Measurements from ENCODE around the gene MEIKIN. TPM values are rescaled to one million over a fixed set of nuclear protein-coding genes. Genes with fewer than 3 reads are reported as not detected.

The MEIKIN gene
- total and polyA plus RNA-seq, 2 donors (not counting 1 experiment from before 2014, with no cell fraction given), result not detected

- no peaks in the 10 kb centered on the region for H3K79me2 ChIP-seq (ENCODE audit: control insufficient read depth, insufficient read depth, low read length)
- no peaks in the 10 kb centered on the region for H3K27me3 ChIP-seq (ENCODE audit: control insufficient read depth, insufficient read depth, low read length)
- H3K27ac ChIP-seq (ENCODE audit: insufficient read depth, low read length), result no peak overlapping the region
- no peaks in the 10 kb centered on the region for H3K36me3 ChIP-seq (ENCODE audit: control insufficient read depth, insufficient read depth, low read length)
- H2AFZ ChIP-seq (ENCODE audit: low read length), result no peak overlapping the region
- no peak for DNase-seq (ENCODE audit: low read depth in 2 of 2)
- TF ChIP-seq CTCF (conservative IDR thresholded peaks at IDR 0.05 in 1 of 2, IDR thresholded peaks at IDR 0.05 in 1 of 2; ENCODE audit: low read depth in 1 of 2, low read length in 2 of 2), result no peak
- TF ChIP-seq EZH2 (IDR thresholded peaks at IDR 0.05; ENCODE audit: low read length, missing control alignments), result no peak
- H3K9ac ChIP-seq (ENCODE audit: insufficient read depth, low read length), result no peak overlapping the region
- H3K9me3 ChIP-seq (ENCODE audit: control insufficient read depth, insufficient read depth, low read depth, low read length), result no peaks in the 10 kb centered on the region
- H4K20me1 ChIP-seq (ENCODE audit: control insufficient read depth, extremely low read depth, insufficient read depth, low read length), result no peaks in the 10 kb centered on the region
- no peak overlapping the region for H3K4me2 ChIP-seq (ENCODE audit: extremely low read depth, insufficient read depth, low read length)
- no peak overlapping the region for H3K4me3 ChIP-seq (replicated peaks in 1 of 4; ENCODE audit: control extremely low read depth in 1 of 4, insufficient read depth in 1 of 4, low read depth in 3 of 4, low read length in 4 of 4)
- H3K4me1 ChIP-seq (ENCODE audit: control insufficient read depth, extremely low read depth, insufficient read depth, low read length), result no peaks in the 10 kb centered on the region
Observed at GRCh38 chr5:131959906-131960305, 14.4 kb upstream of the MEIKIN start.

GRCh38 chr5:131959136-131959535 lies 13.7 kb upstream of the MEIKIN start:
- Histone ChIP-seq H3K4me2 (ENCODE audit: extremely low read depth, insufficient read depth, low read length) (no peak overlapping the region), H3K79me2 (ENCODE audit: control insufficient read depth, insufficient read depth, low read length) (no peaks in the 10 kb centered on the region), H2AFZ (ENCODE audit: low read length) (no peak overlapping the region), H3K9ac (ENCODE audit: insufficient read depth, low read length) (no peak overlapping the region), H3K4me1 (ENCODE audit: control insufficient read depth, extremely low read depth, insufficient read depth, low read length) (no peaks in the 10 kb centered on the region), H3K9me3 (ENCODE audit: control insufficient read depth, insufficient read depth, low read depth, low read length) (no peaks in the 10 kb centered on the region), H3K36me3 (ENCODE audit: control insufficient read depth, insufficient read depth, low read length) (no peaks in the 10 kb centered on the region), H4K20me1 (ENCODE audit: control insufficient read depth, extremely low read depth, insufficient read depth, low read length) (no peaks in the 10 kb centered on the region), H3K27ac (ENCODE audit: insufficient read depth, low read length) (no peak overlapping the region), H3K4me3 (replicated peaks in 1 of 4; ENCODE audit: control extremely low read depth in 1 of 4, insufficient read depth in 1 of 4, low read depth in 3 of 4, low read length in 4 of 4) (no peak overlapping the region), H3K27me3 (ENCODE audit: control insufficient read depth, insufficient read depth, low read length) (no peaks in the 10 kb centered on the region)
- TF ChIP-seq CTCF (conservative IDR thresholded peaks at IDR 0.05 in 1 of 2, IDR thresholded peaks at IDR 0.05 in 1 of 2; ENCODE audit: low read depth in 1 of 2, low read length in 2 of 2), result no peak
- no peak for TF ChIP-seq EZH2 (IDR thresholded peaks at IDR 0.05; ENCODE audit: low read length, missing control alignments)
- DNase-seq (ENCODE audit: low read depth in 2 of 2), result no peak

GRCh38 chr5:131957721-131958441 lies 12.4 kb upstream of the MEIKIN start:
- TF ChIP-seq EZH2 (IDR thresholded peaks at IDR 0.05; ENCODE audit: low read length, missing control alignments), result no peak
- TF ChIP-seq CTCF (conservative IDR thresholded peaks at IDR 0.05 in 1 of 2, IDR thresholded peaks at IDR 0.05 in 1 of 2; ENCODE audit: low read depth in 1 of 2, low read length in 2 of 2), result no peak
- H3K27ac ChIP-seq (ENCODE audit: insufficient read depth, low read length), result no peak overlapping the region

More at GRCh38 chr5:131957721-131958441, 12.4 kb upstream of the MEIKIN start:
- no peak overlapping the region for H2AFZ ChIP-seq (ENCODE audit: low read length)
- no peaks in the 10 kb centered on the region for H3K79me2 ChIP-seq (ENCODE audit: control insufficient read depth, insufficient read depth, low read length)
- no peaks in the 10 kb centered on the region for H4K20me1 ChIP-seq (ENCODE audit: control insufficient read depth, extremely low read depth, insufficient read depth, low read length)
- DNase-seq (ENCODE audit: low read depth in 2 of 2), result no peak
- H3K9ac ChIP-seq (ENCODE audit: insufficient read depth, low read length), result no peak overlapping the region
- no peaks in the 10 kb centered on the region for H3K36me3 ChIP-seq (ENCODE audit: control insufficient read depth, insufficient read depth, low read length)
- H3K27me3 ChIP-seq (ENCODE audit: control insufficient read depth, insufficient read depth, low read length), result no peaks in the 10 kb centered on the region
- no peak overlapping the region for H3K4me2 ChIP-seq (ENCODE audit: extremely low read depth, insufficient read depth, low read length)
- no peaks in the 10 kb centered on the region for H3K4me1 ChIP-seq (ENCODE audit: control insufficient read depth, extremely low read depth, insufficient read depth, low read length)
- no peak overlapping the region for H3K4me3 ChIP-seq (replicated peaks in 1 of 4; ENCODE audit: control extremely low read depth in 1 of 4, insufficient read depth in 1 of 4, low read depth in 3 of 4, low read length in 4 of 4)
- no peaks in the 10 kb centered on the region for H3K9me3 ChIP-seq (ENCODE audit: control insufficient read depth, insufficient read depth, low read depth, low read length)

All from fibroblast of lung (primary cell).